HCEC 1CT (cell line): ENCODE results near the gene DLGAP1.
"Not testable (repeated sequence)": the region's sequence is repeated elsewhere in the genome, so short reads cannot be mapped to it uniquely, and the experiment has no call there.

Experiments used
- DNase-seq: peaks from one replicate; pipeline ENCODE4 v3.0.0-alpha.2; 2017

DLGAP1 gene

GRCh38 chr18:4455113-4455811 is at the start of gene DLGAP1:
Gene DLGAP1 (minus strand): TSS chr18:4455307.
- DNase-seq, result no peak

DNA sequence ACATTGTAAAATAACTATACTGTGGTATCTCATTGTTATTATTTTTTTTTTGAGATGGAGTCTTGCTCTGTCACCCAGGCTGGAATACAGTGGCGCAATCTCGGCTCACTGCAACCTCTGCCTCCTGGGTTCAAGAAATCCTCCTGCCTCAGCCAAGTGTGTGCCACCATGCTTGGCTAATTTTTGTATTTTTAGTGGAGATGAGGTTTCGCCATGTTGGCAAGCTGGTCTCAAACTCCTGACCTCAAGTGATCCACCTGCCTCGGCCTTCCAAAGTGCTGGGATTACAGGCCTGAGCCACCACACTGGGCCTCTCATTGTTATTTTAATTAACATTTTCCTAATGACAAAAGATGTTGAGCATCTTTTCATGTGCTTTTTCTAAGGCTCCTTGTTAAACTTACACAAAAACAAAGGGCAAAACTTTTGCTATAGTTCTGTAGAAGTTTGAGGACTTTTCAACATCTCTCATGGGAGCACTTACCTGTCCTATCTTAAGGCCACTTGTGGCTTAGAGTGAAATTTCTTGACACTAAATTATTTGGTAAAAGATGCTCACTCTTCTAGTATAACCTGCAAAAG is 39.7 kb upstream of the DLGAP1 start:
- not testable (repeated sequence) for DNase-seq

DNA sequence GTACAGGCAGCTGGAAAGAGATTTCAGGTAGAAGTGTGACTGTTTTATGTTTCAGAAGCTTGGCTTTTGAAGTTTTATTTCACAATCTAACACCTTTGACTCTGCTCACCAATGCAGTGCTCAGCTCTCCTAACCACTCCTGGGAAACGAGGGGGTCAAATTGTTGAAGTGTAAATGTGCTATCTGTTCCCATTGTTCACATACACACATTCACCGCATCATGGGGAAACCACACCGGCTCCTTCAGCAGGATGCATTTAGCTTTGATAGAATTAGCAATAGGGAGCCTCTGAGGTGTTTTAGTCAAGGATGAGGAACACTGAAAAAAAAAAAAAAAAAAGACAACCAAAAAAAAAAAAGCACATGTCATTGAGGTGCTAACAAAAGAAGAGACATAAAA is 13.4 kb upstream of the DLGAP1 start:
- no peak for DNase-seq

DNA sequence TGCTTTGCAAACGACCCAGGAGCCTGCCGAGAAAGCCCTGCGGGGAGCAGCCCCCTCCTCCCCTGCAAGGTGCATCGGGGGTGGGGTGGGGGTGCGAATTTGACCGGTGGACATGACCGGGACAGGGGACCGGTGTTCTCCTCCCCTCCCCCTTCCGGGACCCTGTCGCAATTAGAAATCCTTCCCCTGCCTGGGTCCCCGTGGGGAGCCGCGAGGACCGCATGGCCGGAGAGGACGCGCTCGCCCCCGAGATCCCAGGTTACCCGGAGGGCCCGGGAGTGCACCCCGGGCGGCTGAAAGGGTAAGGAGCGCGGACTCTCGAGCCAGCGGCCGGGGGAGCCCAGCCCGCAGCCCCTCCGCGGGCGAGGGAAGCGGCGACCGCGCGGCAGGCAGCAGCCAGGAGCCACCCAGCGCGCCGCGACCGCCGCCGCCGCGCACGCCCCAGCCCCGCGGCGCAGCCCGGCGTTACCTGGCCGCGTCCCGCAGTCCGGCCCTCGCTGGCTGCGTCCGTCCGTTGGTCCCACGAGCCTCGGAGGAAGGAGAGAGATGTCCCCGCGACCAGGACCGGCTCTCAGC is 482 bp downstream of the DLGAP1 start:
- no peak for DNase-seq

GRCh38 chr18:4453874-4454536 is 1.1 kb downstream of the DLGAP1 start:
- no peak for DNase-seq

GRCh38 chr18:4453567-4453873 is 1.6 kb downstream of the DLGAP1 start:
- no peak for DNase-seq

DNA sequence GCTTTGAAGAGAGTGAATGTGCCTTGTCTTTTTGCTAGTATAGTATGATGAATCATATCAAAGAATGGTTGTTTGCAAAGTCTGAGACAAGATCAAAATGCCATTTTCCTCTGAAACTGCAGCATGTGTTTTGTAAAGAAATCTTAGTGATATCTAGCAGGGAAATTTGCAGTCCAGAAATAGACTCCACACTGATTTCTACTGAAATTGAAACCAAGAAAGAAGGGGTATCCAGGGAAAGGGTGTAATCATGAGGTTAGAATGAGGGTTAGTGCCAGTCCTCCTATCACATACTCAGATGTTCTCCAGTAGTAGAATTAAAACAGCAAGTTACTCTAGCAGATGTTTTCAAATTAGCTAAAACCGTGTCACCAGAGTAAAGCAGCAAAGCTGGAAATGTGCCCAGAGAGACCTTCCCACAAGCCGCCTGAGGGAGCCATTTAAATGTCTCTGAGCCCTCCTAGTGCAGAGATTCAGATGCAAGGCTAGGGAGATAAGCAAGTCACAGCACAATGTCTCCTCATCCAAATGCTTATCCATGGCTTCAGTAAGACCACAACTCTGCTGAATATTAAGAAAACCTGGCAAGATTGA is 4.9 kb downstream of the DLGAP1 start:
- no peak for DNase-seq

GRCh38 chr18:4445902-4446301 is 9.2 kb downstream of the DLGAP1 start:
- no peak for DNase-seq

DNA sequence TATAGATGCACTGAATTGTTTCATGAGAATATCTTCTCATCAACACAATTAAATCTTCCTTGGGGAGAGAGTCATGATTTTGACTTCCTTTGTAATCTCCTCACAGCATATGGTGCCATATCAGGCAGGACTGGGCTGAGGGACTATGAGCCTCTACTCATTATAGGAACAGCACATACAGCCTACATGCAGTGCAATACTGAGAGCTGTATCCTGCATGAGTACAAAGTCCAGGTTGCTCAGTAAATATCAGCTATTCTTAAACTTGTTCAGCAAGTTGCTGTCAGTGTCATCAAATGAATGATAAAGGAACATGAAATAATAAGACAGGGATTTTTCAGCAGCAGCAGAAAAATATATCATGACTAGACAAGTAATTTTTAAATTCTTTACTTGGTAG is 10.8 kb downstream of the DLGAP1 start:
- no peak for DNase-seq

GRCh38 chr18:4441098-4441497 is 14.0 kb downstream of the DLGAP1 start:
- DNase-seq, result no peak

DNA sequence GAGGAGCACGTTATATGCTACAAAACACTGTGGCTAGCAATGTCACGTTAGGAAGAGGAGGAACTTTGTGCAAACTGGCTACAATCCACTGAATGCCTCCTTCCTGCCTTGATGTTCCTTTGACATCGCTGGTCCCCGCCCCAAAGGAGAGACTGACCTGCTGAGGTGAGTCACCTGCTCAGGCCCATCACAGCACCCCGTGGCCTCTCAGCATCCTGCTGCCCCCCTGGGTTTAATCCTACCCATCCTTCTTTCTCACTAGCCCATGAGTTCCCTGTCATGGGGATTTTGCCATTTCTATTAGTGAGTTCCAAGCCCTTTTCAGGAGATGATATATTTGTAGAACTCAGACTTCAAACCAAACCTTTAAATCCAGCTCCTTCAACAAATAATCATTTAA is 16.2 kb downstream of the DLGAP1 start:
- no peak for DNase-seq

GRCh38 chr18:4433717-4434116 is 21.4 kb downstream of the DLGAP1 start:
- DNase-seq, result no peak

DNA sequence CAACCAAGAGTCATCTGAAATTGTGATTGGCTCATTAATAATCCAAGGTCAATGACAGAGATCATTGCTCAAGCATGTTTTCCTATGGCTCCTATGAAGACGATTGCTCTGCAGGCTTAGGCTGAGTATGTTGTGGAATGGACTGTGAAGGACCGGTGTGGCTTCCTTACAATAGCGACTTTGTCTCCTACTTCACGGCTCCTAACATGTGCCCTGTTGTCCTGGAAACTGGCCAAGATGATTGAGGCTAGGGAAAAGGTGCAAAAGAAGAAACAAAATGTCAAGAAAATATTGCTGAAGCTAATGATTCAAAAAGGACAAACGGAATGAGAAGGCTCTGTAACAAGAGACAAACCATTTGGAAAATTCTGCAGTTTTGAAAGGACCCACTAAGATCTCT is 24.3 kb downstream of the DLGAP1 start:
- no peak for DNase-seq

DNA sequence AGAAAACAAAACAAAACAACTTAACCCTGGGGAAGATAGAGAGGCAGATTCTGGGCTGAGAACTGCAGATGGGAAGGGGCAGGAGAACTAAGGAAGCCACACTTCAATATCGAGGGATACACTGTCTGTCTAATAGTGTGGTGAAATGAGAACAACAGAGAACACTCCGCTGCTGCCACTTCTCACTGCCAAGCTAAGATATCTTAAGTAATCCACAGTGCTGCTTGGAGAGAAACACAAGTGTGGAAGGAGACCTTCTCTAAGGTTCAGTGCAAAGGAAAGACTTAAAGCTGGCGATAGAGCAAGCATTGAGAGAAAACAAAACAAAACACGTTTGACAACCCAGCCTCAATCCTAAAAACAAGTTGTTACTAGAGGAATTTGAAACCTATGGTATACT is 37.4 kb downstream of the DLGAP1 start:
- no peak for DNase-seq

DNA sequence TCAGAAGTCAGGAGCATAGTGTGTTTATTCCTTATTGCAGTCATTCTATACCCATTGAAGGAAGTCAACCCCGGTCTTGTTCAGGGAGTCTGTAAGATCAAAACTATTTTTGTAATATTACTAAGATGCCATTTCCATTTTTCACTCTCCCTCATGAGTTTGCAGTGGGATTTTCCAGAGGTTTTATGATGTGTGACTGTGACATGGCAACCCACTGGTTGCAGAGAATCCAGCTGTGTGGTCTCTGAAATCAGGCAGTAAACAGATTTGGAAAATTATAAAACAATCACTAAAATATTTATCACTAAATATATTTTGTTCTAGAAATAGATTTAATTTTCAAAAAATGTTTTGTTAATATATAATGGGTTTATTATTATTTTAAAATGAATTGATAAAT is 38.1 kb downstream of the DLGAP1 start:
- no peak for DNase-seq

DNA sequence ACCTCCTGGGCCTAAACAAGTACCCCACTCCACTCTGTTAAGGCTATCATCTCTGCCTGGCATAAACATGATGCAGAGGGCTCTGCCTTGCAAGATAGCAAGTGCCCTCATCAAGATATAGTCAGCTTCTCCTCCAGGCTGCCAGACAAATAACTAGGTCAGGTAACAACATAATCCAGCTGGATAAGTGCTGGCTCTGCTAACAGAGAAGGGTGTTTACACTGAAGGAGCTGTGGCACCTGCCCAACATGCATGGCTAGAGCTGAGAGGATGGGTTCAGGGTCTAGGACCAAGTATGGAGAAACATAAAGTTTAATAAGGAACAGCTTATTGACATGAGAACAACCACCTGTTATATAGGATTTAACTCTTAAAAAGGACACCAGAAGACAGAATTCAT is 42.8 kb downstream of the DLGAP1 start:
- DNase-seq, result no peak

- DNase-seq, result no peak
These were observed 48.3 kb downstream of the DLGAP1 start for GRCh38 chr18:4406856-4407255.

- no peak for DNase-seq
These were observed 49.1 kb downstream of the DLGAP1 start for GRCh38 chr18:4405965-4406364.

GRCh38 chr18:4403836-4404235 is 51.3 kb downstream of the DLGAP1 start:
- no peak for DNase-seq

DNA sequence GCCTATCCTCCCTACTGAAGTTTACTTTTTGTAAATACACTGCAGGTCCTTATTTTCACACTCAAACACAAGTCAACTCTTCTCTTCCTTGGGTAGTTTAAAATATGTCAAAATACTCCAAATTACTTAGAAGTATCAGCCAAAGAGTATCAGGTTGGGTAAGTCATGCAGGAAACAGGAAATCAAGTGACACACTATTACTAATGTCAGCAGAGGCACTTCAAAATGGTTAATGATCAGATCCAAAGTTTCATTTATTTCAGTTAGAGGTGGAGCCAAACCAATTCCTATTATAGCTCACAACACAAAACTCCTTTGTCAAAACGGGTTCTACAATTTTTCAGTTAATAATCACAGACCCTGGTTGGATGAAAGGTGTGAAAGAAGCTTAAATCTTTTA is 54.2 kb downstream of the DLGAP1 start:
- DNase-seq, result no peak

DNA sequence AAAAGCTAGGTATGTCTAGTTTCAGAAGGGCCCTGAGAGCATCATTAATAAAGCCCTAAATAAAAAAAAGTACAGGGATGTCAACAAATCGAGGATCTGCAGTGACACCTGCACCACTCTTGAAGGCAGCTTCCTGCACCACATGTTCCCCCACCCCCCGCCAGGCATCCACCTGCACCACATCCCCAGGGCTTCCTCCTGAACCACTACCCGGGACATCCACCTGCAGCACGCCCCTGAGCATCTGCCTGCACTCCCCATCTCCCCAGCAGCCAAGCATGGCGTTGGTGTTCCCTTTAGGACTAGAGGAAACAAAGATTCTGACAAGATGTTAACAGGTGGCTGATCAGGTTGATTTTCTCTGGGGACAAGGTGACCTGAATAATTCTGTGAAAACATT is 55.2 kb downstream of the DLGAP1 start:
- DNase-seq, result no peak

DNA sequence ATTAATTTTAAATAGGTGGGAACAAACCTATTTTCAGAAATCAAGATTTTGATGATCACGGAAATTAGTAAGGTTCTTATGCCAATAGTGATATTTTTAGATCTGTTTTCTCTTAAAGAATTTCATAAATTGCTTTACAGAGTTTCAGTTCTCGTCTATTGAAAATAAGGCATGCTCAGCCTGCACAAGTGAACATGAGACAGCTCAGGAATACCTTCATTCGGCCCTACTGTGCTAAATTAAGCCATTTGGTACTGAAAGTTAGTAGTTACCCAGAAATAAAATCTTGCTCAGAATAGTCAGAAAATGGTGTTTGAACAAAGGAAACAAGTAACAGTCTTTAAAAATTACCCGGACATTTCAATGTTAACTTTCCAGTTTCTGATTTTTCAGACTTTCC is 60.4 kb downstream of the DLGAP1 start:
- DNase-seq, result no peak

DNA sequence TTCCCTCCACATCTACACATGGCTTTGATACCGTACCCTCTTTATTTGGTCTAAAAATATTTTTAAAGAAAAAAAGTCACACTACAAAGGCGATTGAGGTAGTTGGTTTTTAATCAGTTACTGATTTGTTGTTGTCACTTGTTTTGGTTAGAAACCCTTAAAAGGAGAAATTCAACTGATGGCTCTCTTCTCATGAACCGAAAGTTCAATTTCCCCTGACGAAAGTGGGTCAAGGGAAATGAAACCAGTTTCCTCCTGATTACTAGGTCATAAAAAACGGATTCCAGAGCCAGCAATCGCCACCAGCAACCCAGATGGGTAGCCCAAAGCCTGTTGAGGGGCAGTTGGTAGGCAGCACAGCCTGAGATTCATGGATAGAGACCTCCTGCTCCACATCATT is 63.2 kb downstream of the DLGAP1 start:
- no peak for DNase-seq

DNA sequence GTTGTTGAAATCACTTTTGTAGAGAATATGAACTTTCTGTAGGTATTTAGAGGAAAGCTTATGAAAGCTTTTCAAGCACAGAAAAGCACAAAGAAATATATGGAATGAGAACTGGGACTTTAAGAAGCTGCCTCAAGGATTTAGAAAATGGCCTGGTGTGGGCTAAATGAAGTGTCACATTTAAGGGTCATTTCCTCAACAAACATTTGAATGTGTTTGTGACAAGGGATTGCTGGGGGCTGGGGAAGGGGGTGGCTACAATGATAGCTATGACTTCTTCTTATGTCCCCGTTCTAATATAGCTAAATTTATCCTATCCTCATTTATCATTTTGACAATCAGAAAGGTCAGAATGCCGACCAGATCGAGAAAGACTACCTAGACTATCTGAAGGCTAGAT is 69.2 kb downstream of the DLGAP1 start:
- DNase-seq, result no peak
